GM13976 (cell line): ENCODE results near the gene TMEM59L.

ENCODE experiments used
- DNase-seq: peaks from one replicate; pipeline ENCODE4 v3.0.0; 2012; ENCODE audit warnings: low spot score
- in situ Hi-C: fragments of 300-500 bp; cut with MboI; formaldehyde crosslinking; loops from one replicate; pipeline ENCODE4 v1.12.0; 2022; ENCODE audit warnings: low sequenced_read_pairs, mixed read lengths, inconsistent platforms; ENCODE audit not compliant: unreplicated experiment
- TF ChIP-seq, protein P1 (sequence below): IDR thresholded peaks from 2 replicates; pipeline ENCODE4 v1.5.1; 2012; ENCODE audit warnings: borderline replicate concordance, mild to moderate bottlenecking; ENCODE audit not compliant: insufficient read depth; ENCODE audit errors: extremely low read depth, missing control alignments, control extremely low read depth

The TMEM59L gene

GRCh38 chr19:18644196-18645034 lies 31.7 kb downstream of the TMEM59L start:
- TF ChIP-seq, protein P1, sequence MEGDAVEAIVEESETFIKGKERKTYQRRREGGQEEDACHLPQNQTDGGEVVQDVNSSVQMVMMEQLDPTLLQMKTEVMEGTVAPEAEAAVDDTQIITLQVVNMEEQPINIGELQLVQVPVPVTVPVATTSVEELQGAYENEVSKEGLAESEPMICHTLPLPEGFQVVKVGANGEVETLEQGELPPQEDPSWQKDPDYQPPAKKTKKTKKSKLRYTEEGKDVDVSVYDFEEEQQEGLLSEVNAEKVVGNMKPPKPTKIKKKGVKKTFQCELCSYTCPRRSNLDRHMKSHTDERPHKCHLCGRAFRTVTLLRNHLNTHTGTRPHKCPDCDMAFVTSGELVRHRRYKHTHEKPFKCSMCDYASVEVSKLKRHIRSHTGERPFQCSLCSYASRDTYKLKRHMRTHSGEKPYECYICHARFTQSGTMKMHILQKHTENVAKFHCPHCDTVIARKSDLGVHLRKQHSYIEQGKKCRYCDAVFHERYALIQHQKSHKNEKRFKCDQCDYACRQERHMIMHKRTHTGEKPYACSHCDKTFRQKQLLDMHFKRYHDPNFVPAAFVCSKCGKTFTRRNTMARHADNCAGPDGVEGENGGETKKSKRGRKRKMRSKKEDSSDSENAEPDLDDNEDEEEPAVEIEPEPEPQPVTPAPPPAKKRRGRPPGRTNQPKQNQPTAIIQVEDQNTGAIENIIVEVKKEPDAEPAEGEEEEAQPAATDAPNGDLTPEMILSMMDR: no peak
- DNase-seq: no peak
- in situ Hi-C loops: no loop called here

DNA sequence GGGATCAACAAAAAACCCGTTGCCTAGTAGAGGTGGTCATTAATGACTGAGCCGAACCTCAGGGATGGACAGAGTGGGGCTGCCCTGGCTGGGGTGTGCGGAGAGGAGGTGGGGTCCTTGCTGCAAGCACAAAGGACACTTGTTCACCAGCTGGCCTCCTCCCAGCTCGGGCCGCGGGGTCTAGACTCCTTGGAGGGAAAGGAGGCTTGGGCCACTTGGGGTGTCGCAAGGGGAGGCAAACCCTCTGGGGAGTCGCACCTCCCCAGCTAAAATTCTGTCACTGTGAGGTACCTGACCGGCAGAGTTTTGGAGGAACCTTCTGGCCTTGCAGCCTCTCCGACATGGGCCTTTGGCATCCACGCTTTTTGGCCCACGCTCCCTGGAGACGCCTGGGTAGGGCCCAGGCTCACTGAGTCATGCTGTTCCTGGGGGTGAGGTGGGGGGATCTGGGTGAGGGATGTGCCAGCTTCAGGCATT lies 32.4 kb downstream of the TMEM59L start:
- no peak for DNase-seq
- in situ Hi-C loops: no loop called here
- TF ChIP-seq, protein P1: no peak

- in situ Hi-C loops: no loop called here
- TF ChIP-seq, protein P1: no peak
- DNase-seq: no peak
Observed at GRCh38 chr19:18646535-18647370, 34.1 kb downstream of the TMEM59L start.

- TF ChIP-seq, protein P1: no peak
- DNase-seq: no peak
- in situ Hi-C loops: no loop called here
Observed at GRCh38 chr19:18647371-18647767, 34.7 kb downstream of the TMEM59L start.

DNA sequence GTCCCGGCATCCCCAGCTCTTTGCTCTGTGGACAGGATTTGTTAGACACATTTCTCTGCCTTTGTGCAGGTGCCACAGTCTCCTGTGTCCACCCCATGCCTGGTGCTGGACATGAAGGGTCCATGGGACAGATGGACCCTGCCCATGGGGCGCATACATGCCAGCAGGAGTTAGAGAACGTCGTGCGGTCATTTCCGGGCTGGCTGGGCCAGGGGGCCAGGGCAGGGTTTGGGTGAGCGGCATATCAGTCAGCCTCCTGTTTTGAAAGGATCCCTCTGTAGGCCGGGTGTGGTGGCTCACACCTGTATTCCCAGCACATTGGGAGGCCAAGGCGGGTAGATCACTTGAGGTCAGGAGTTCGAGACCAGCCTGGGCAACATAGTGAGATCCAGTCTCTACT lies 35.1 kb downstream of the TMEM59L start:
- TF ChIP-seq, protein P1: no peak
- in situ Hi-C loops: no loop called here
- no peak for DNase-seq

- in situ Hi-C loops: no loop called here
- no peak for DNase-seq
- TF ChIP-seq, protein P1: no peak
Observed at GRCh38 chr19:18648973-18649315, 36.3 kb downstream of the TMEM59L start.
